HG03442 (cell line): ENCODE data around the gene ZNF423.

ENCODE experiments used
- ATAC-seq: cut with Tn5 transposase; IDR thresholded peaks from one replicate; pipeline ENCODE4 v1.9.1; 2021; ENCODE audit warnings: mild to moderate bottlenecking, moderate library complexity; ENCODE audit not compliant: unreplicated experiment

ZNF423 gene

GRCh38 chr16:49455181-49455990 lies 400.5 kb downstream of the ZNF423 start:
- ATAC-seq, result no peak

DNA sequence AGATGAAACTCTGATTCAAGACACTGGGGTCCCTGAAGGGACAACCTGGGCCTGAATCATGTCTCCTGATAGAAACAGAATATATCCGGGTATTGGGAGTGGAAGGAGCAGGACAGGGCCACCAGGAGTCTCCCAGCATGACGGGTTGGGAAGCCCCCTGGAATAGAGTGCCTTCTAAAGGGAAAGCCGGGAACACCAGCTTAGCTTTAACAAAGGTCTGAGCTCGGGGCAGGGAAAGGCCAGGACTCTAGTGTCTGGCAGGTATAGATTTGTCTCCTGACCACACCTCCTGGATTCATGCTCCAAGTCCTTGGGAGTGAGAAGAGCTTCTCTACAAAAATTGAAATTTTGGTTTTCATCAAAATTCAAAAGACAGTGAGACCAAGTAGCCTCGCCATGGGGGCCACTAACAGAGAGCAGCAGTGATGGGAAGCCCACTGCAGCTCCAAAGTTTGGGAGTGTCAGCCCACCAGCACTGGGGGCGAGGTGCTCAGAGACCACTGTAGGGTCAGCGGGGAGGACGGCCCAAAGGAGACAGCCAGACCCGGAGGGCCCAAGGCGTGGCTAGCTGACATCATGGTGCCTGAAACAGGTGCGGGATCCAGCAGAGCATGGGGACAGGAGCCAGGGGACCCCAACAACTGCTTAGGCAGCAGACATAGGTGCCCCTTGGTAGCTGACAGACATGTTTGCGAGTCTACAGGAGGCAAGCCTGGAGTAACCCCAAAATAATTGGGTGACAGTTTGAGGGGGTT lies 401.3 kb downstream of the ZNF423 start:
- no peak for ATAC-seq

DNA sequence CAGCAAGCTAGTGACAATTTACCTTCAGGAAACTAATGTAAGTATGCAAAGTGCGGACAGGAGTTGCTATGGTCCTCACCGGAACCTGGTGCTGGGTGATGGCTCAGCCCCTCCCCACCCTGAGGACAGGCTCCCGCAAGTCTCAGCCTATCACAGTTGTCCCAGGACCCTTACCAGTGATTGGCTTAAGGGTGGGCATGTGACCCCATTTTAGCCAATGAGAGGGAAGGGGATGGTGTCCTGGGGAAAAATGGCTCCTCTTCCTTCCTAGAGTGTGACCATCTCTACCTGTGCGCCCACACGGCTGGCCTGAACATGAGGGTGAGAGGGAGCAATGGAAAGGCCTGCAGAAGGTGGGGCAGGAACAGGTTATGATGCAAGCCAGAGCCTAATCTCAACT lies 401.9 kb downstream of the ZNF423 start:
- ATAC-seq, result no peak

DNA sequence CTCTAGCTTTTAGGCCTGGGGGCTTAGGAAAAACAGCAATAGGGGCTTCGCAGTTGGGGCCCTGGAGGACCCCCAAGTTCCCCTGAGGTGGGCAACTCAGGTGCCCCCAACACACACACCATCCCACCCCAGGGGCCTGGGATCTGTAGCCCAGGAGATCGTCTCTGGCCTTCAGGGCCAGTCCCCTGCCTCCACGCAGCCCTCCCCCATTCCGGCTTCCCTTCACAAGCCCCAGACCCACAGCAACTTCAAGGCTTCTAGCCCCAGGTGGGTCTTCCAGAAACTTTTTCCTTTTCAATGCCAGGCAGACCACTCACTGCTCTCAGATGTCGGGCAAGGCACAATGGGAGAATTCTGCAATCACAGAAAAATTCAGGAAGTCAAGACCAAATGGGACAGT lies 402.9 kb downstream of the ZNF423 start:
- no peak for ATAC-seq

- ATAC-seq, result no peak
Measured at GRCh38 chr16:49452578-49452977, 403.3 kb downstream of the ZNF423 start.

GRCh38 chr16:49452108-49452507 lies 403.8 kb downstream of the ZNF423 start:
- ATAC-seq, result no peak

DNA sequence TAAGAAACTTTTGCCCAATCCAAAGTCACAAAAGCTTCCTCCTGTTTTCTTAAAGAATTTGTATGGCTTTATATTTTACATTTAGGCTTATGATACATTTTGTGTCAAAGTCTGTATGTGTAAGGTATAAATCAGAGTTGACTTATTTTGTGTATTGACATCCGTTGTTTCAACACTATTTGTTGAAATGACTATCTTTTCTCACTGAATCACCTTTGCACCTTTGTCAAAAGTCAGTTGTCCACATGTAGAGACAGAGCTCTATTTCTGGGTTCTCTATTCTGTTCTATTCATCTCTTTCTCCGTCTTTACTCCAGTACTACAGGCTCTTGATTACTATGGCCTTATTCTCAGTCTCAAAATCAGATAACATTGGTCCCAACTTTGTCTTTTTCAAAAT lies 409.1 kb downstream of the ZNF423 start:
- no peak for ATAC-seq

DNA sequence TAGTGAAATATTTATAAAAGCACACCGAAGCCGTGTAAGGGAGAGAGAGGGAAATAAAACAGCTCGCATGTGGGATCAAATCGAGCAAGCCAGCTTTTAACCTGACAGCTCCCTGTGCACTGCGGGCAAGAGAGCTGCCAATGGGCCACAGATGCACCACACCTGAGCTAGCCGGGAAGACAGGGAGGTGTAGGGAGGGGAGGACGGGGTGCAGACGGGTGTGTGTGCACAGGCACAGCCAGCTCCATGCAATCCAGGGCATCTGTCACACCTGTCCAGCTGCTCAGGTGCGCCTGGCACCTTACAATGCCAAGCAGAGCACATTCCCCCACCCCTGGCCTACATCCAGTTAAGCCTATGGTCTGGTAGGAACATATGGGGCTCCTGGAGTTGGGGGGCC lies 412.3 kb downstream of the ZNF423 start:
- no peak for ATAC-seq

GRCh38 chr16:49442805-49443204 lies 413.1 kb downstream of the ZNF423 start:
- no peak for ATAC-seq

- peak; percentile 97 for ATAC-seq
Measured at GRCh38 chr16:49441366-49441780, 414.5 kb downstream of the ZNF423 start.

DNA sequence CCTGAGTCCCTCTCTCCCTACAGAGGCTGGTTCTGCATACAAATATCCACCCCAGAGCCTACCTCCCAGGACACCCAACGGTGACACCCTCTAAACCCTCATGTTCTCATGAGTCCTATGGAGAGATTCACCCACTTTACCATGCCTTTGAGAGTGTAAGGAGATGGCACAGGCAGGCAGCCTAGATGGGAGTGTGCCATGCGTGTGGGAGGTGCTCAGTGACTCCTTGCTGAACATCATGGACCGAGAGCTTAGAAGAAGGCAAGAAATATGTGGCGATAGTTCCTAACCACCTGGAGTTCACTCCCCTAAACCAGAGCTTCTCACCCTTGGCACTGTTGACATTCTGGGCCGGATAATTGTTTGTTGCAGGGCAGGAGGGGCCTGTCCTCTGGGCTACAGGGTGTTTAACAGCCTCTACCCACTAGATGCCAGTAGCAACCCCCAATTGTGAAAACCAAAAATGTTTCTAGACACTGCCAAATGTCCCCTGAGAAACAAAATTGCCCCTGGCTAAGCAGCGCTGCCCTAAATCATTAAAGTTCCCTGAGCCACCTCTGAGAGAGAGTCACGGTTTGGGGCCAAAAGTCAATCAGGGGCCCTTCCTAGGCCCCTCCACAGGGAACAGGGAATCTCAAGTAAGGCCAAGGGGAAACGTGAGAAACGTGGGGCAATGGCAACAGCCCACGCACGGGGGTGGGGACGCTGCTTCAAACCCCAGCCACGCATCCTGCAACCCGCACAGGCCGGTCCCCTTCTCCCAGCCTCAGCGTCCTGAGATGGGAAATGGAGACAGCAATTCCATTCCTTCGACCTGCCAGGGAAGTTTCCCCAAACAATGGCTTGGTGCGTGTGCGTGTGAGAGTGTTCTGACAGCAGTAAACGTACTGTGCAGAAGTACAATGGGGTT lies 415.5 kb downstream of the ZNF423 start:
- ATAC-seq, result no peak

DNA sequence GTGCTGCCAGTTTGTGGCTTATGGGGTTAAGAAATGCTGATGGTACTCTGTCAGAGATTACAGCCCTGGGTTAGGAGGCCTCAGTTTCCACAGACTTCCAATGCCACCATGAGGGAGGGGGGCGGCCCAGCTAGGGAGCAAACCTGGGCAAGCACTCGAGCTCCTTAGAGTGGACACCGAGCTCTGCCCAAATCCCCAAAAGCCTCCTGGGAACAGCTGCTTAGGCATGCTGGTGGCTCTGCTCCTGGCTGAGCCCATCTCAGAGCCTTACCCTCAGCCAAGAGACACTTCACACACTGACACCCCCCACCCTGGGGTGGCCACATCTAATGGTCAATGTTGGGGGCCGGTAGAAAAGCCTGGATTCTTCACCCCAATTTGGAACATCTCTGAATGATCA lies 416.2 kb downstream of the ZNF423 start:
- ATAC-seq, result no peak

DNA sequence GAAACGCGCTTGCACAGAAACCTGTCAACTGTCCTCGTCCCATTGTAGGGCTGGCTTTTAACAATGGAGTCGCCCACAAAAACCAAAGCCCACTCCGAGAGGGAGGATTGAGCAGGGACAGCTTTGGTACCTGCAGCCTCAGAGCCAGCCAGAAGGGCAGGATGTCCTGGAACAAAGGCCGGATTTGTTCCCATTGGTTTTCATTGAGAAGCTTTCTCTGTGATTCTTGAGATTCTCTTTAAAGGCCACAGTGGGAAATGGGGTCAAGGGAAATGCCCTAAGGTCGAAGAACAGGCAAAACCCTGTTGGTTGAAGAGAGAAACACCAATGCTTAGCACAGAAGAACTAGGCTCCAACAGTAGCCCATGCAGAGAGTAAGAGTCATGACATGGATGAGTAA lies 416.9 kb downstream of the ZNF423 start:
- no peak for ATAC-seq
